EL (cell line): ENCODE measurements around the gene ISCA1.

ENCODE experiments used
- DNase-seq: peaks from one replicate; pipeline ENCODE4 v3.0.0-alpha.2; 2016

Gene ISCA1

DNA sequence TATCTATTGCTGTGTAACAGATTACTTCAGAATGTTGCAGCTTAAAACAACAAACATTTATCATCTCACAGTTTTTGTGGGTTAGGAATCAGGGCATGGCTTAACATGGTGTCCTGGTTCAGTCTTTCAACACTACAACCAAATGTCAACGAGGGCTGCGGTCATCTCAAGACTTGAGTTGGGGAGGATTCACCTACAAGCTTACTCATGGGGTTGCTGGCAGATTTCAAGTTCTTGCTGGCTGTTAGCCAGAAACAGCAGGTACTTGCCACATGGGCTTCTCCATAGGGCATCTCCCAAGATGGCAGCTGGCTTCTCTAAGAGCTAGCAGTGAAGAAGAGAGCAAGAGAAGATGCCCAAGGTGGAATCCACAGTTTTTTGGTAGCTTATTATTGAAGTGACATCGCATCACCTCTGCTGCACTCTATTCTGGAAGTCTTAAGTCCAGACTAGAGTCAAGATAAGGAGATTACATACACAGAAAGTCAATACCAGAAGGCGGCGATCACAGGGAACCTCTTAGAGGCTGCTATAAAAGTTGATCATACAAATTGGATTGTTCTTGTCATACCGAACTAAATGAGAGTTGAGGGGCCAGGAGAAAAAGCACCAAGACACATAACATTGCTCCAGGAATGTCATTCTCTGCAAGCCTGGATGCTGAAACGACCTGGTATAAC, 65.1 kb downstream of the ISCA1 start:
- DNase-seq: no peak
